GM23338 (cell line): ENCODE measurements around the gene BAHCC1. TPM values are rescaled to one million over a fixed set of nuclear protein-coding genes. Genes with fewer than 3 reads are reported as not detected.

Experiments used
- ATAC-seq: fragments of 200-7000 bp; cut with Tn5 transposase; 3 replicates; pipeline ENCODE4 v1.9.1; 2020
- DNase-seq: peaks from one replicate; pipeline ENCODE4 v3.0.0-alpha.2; 2015; ENCODE audit warnings: low spot score
- H2AFZ ChIP-seq: fragments of 200-600 bp; sonication (generic); 2 replicates; pipeline ENCODE4 v1.8.0; 2016; ENCODE audit warnings: antibody characterized with exemption, mild to moderate bottlenecking, moderate library complexity
- H3F3A ChIP-seq: fragments of 200-600 bp; sonication (generic); replicated peaks from 2 replicates; pipeline ENCODE4 v1.8.0; 2017; ENCODE audit warnings: antibody characterized with exemption, mixed run types, low read depth
- H3K27ac ChIP-seq: fragments of 200-600 bp; sonication (generic); 2 replicates; pipeline ENCODE4 v1.6.1; 2016; ENCODE audit warnings: low read depth
- H3K27me3 ChIP-seq: fragments of 200-600 bp; sonication (generic); 2 replicates; pipeline ENCODE4 v1.8.0; 2016; ENCODE audit warnings: mild to moderate bottlenecking, mixed run types, moderate library complexity; ENCODE audit not compliant: insufficient read depth
- H3K36me3 ChIP-seq: fragments of 200-600 bp; sonication (generic); 2 replicates; pipeline ENCODE4 v1.8.0; 2016; ENCODE audit warnings: mild to moderate bottlenecking; ENCODE audit not compliant: insufficient read depth
- H3K4me1 ChIP-seq: fragments of 200-600 bp; sonication (generic); 2 replicates; pipeline ENCODE4 v1.8.0; 2016; ENCODE audit warnings: mild to moderate bottlenecking, moderate library complexity; ENCODE audit not compliant: insufficient read depth
- H3K4me2 ChIP-seq: fragments of 200-600 bp; sonication (generic); 2 replicates; pipeline ENCODE4 v1.7.1; 2017; ENCODE audit warnings: mixed run types
- H3K4me3 ChIP-seq: fragments of 200-600 bp; sonication (generic); 2 replicates; pipeline ENCODE4 v1.6.1; 2016; ENCODE audit warnings: mixed run types
- H3K79me2 ChIP-seq: fragments of 200-600 bp; sonication (generic); replicated peaks from 2 replicates; pipeline ENCODE4 v1.8.0; 2017; ENCODE audit warnings: mild to moderate bottlenecking; ENCODE audit not compliant: insufficient read depth
- H3K9me2 ChIP-seq: fragments of 200-600 bp; sonication (generic); 2 replicates; pipeline ENCODE4 v1.8.0; 2017; ENCODE audit not compliant: insufficient read depth
- H4K20me1 ChIP-seq: fragments of 200-600 bp; sonication (generic); replicated peaks from 2 replicates; pipeline ENCODE4 v1.8.0; 2017; ENCODE audit warnings: mild to moderate bottlenecking; ENCODE audit not compliant: insufficient read depth
- H3K27ac Mint-ChIP-seq: 2 replicates; pipeline ENCODE4 v1.8.0; 2020; ENCODE audit warnings: inconsistent platforms, mild to moderate bottlenecking, moderate library complexity, mixed read lengths
- H3K27me3 Mint-ChIP-seq: 3 replicates; pipeline ENCODE4 v1.8.0; 2022; ENCODE audit warnings: low read depth, mild to moderate bottlenecking, moderate library complexity, mixed read lengths, inconsistent platforms; ENCODE audit not compliant: insufficient read depth, poor library complexity
- H3K36me3 Mint-ChIP-seq: 3 replicates; pipeline ENCODE4 v1.8.0; 2021; ENCODE audit warnings: low read depth, mild to moderate bottlenecking, inconsistent platforms, moderate library complexity, mixed read lengths
- H3K4me1 Mint-ChIP-seq: 3 replicates; pipeline ENCODE4 v1.8.0; 2020; ENCODE audit warnings: mild to moderate bottlenecking, inconsistent platforms, mixed read lengths
- H3K4me3 Mint-ChIP-seq: 3 replicates; pipeline ENCODE4 v1.8.0; 2021; ENCODE audit warnings: moderate library complexity, mild to moderate bottlenecking, inconsistent platforms, mixed read lengths
- H3K9me3 Mint-ChIP-seq: 3 replicates; pipeline ENCODE4 v1.8.0; 2020; ENCODE audit warnings: moderate library complexity, mild to moderate bottlenecking, inconsistent platforms, mixed read lengths
- CREB1 ChIP-seq: fragments of 250-450 bp; sonication (Bioruptor Pico); IDR thresholded peaks from 2 replicates; pipeline ENCODE4 v1.5.0; 2020; ENCODE audit warnings: low read depth, mild to moderate bottlenecking, moderate library complexity
- ETS1 ChIP-seq: IDR thresholded peaks from 2 replicates; pipeline ENCODE4 v1.6.1; 2016; ENCODE audit warnings: antibody characterized with exemption
- EZH2 ChIP-seq: fragments of 200-600 bp; sonication (generic); IDR thresholded peaks from one replicate; pipeline ENCODE4 v1.8.0; 2017; ENCODE audit warnings: antibody characterized with exemption, mild to moderate bottlenecking, low read depth; ENCODE audit not compliant: unreplicated experiment
- JUNB ChIP-seq: IDR thresholded peaks from one replicate; pipeline ENCODE4 v1.6.1; 2016; ENCODE audit warnings: antibody characterized with exemption; ENCODE audit not compliant: unreplicated experiment
- ZNF114 ChIP-seq: fragments of 250-450 bp; sonication (Bioruptor Pico); IDR thresholded peaks from 2 replicates; pipeline ENCODE4 v1.5.0; 2020; ENCODE audit warnings: mild to moderate bottlenecking, moderate library complexity
- polyA plus RNA-seq: library from polyadenylated mRNA; unstranded; fragments of >200 nt; fragmentation: Nextera tagmentation; extraction: Ambion mirVana; gene quantifications from 2 replicates; pipeline ENCODE4 v1.2.1, GENCODE V29; 2016
- total RNA-seq: library from RNA; depleted of rRNA; stranded (reverse); fragments of >200 nt; shearing (Covaris generic); gene quantifications from 2 replicates; pipeline ENCODE4 v1.2.3, GENCODE V29; 2014
- TF ChIP-seq, protein P1 (sequence below), 2 experiments: fragments of 200-600 bp in 1 of 2; sonication (generic) in 1 of 2; conservative IDR thresholded peaks; 2 replicates each; pipeline versions ENCODE4 v1.5.1 to v1.6.1; 2016 to 2017; ENCODE audit warnings: antibody characterized with exemption in 2 of 2, low read depth in 2 of 2, mild to moderate bottlenecking in 2 of 2, moderate library complexity in 1 of 2

The BAHCC1 gene
- total and polyA plus RNA-seq, 2 experiments from 2014 or later, result 0.24 to 1.1 TPM

GRCh38 chr17:81484195-81484979 lies 89.1 kb downstream of the BAHCC1 start:
- Histone ChIP-seq H3K4me1 (peaks cover 6% of the 10 kb centered on the region), H3K27ac (no peak overlapping the region), H3K27me3 (peaks cover 63% of the 10 kb centered on the region), H4K20me1 (no peaks in the 10 kb centered on the region), H2AFZ (peak overlapping the region; percentile 86), H3F3A (no peaks in the 10 kb centered on the region), H3K4me3 (peak overlapping the region; percentile 73), H3K79me2 (no peaks in the 10 kb centered on the region), H3K9me2 (no peaks in the 10 kb centered on the region), H3K36me3 (no peaks in the 10 kb centered on the region), H3K4me2 (peak overlapping the region; percentile 89)
- DNase-seq (peak; percentile 92), ATAC-seq (peak; percentile 69)
- Mint-ChIP-seq H3K27ac (no peak overlapping the region), H3K4me1 (peaks cover 7% of the 10 kb centered on the region), H3K36me3 (no peaks in the 10 kb centered on the region; the same call in 2 of the 3 replicates), H3K9me3 (peaks cover 3% of the 10 kb centered on the region; the same call in 1 of the 3 replicates), H3K4me3 (peak overlapping the region; percentile 44), H3K27me3 (peaks cover 49% of the 10 kb centered on the region)
- no peak; the same call in 1 of the 2 replicates for TF ChIP-seq ETS1
- TF ChIP-seq, protein P1, sequence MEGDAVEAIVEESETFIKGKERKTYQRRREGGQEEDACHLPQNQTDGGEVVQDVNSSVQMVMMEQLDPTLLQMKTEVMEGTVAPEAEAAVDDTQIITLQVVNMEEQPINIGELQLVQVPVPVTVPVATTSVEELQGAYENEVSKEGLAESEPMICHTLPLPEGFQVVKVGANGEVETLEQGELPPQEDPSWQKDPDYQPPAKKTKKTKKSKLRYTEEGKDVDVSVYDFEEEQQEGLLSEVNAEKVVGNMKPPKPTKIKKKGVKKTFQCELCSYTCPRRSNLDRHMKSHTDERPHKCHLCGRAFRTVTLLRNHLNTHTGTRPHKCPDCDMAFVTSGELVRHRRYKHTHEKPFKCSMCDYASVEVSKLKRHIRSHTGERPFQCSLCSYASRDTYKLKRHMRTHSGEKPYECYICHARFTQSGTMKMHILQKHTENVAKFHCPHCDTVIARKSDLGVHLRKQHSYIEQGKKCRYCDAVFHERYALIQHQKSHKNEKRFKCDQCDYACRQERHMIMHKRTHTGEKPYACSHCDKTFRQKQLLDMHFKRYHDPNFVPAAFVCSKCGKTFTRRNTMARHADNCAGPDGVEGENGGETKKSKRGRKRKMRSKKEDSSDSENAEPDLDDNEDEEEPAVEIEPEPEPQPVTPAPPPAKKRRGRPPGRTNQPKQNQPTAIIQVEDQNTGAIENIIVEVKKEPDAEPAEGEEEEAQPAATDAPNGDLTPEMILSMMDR (conservative IDR thresholded peaks at IDR 0.05; ENCODE audit: low read depth in 2 of 2), result peak; percentile 69 to 83
- TF ChIP-seq CREB1 (CRISPR knock-in tag), result peak; percentile 45; the same call in 1 of the 2 replicates
- TF ChIP-seq EZH2, result no peak
- 0 out of 2 replicates have a peak, but pooled peaks have one; percentile 60 for TF ChIP-seq ZNF114

DNA sequence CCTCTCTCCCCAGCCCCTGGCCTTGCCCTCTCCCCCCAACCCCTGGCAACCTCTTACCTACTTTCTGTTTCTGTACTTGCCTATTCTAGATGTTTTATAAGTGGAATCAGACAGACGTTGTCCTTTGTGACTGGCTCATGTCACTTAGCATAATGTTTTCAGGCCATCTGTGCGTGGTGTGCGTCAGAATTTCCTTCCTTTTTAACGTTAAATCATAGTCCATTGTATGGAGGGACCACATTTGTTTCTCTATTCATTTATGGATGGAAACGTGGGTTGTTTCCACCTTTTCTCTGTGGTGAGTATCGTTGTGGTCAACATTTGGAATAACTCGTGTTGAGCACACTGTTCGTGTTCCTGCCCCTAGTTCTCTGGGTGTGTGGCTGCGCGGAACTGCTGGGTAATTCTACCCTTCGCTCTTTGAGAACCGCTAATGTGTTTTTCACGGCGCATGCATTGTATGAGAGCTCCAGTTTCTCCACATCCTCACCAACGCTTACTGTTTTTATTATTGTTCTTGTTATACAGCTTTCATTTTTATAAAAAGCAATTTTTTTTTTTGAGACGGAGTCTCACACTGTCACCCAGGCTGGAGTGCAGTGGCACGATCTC lies 91.0 kb downstream of the BAHCC1 start:
- Mint-ChIP-seq H3K4me3 (no peak overlapping the region; the same call in 2 of the 3 replicates), H3K36me3 (no peaks in the 10 kb centered on the region), H3K4me1 (peaks cover 25% of the 10 kb centered on the region), H3K9me3 (no peaks in the 10 kb centered on the region), H3K27me3 (peaks cover 54% of the 10 kb centered on the region), H3K27ac (no peak overlapping the region)
- Histone ChIP-seq H2AFZ (no peak overlapping the region), H3K4me1 (peaks cover 24% of the 10 kb centered on the region), H3K27me3 (peaks cover 48% of the 10 kb centered on the region), H3K79me2 (no peaks in the 10 kb centered on the region), H4K20me1 (no peaks in the 10 kb centered on the region), H3K4me3 (no peak overlapping the region), H3K4me2 (no peak overlapping the region), H3F3A (peaks cover 4% of the 10 kb centered on the region), H3K27ac (no peak overlapping the region), H3K9me2 (no peaks in the 10 kb centered on the region), H3K36me3 (no peaks in the 10 kb centered on the region)
- no peak for ATAC-seq
- no peak for DNase-seq
- TF ChIP-seq JUNB (no peak), EZH2 (no peak)
